ENCODE measurements around the gene MTMR2. TPM values are rescaled to one million over a fixed set of nuclear protein-coding genes. Genes with fewer than 3 reads are reported as not detected.

Gene MTMR2
- total and polyA plus RNA-seq, 9 of the 15 experiments (the other 6 are each of a cell fraction or from before 2014, with no cell fraction given) = 12.6 to 35.8 (median 25.2) TPM

DNA sequence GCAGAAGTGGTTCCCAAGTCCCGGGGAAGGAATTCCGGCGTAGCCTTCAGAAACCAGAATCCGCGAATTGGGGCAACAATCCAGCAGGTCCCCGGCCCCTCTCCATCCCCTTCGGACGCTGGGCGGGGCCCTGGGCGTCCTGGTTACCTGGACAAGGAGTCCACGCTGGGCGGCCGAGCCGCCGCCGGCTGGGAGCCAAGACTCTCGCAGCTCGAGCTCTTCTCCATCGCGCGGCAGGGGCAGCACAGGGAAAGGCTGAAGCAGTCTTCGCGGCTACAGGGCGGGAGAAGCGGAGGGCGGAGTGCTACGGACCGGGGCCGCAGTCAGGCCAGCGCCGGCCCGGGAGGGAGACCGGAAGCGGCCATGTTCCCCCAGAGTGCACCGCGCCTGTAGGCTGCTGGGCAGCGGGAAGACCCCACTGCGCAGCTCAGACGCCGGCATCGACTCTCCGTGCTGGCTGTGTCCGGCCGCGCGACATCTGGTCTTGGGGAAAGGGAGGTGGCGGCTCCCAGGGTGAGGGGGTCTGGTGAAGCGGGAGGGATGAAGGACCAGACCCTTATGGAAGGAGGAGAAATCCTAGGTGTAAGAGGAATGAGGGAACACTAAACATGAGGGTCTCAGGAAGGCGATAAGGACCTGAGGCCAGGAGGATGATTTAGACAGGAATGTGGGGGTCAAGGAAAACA lies at the start of gene MTMR2 (continued):
- TF ChIP-seq, protein P1, sequence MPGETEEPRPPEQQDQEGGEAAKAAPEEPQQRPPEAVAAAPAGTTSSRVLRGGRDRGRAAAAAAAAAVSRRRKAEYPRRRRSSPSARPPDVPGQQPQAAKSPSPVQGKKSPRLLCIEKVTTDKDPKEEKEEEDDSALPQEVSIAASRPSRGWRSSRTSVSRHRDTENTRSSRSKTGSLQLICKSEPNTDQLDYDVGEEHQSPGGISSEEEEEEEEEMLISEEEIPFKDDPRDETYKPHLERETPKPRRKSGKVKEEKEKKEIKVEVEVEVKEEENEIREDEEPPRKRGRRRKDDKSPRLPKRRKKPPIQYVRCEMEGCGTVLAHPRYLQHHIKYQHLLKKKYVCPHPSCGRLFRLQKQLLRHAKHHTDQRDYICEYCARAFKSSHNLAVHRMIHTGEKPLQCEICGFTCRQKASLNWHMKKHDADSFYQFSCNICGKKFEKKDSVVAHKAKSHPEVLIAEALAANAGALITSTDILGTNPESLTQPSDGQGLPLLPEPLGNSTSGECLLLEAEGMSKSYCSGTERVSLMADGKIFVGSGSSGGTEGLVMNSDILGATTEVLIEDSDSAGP (CRISPR knock-in tag; IDR thresholded peaks at IDR 0.05) = no peak
- TF ChIP-seq, protein P2, sequence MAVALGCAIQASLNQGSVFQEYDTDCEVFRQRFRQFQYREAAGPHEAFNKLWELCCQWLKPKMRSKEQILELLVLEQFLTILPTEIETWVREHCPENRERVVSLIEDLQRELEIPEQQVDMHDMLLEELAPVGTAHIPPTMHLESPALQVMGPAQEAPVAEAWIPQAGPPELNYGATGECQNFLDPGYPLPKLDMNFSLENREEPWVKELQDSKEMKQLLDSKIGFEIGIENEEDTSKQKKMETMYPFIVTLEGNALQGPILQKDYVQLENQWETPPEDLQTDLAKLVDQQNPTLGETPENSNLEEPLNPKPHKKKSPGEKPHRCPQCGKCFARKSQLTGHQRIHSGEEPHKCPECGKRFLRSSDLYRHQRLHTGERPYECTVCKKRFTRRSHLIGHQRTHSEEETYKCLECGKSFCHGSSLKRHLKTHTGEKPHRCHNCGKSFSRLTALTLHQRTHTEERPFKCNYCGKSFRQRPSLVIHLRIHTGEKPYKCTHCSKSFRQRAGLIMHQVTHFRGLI (CRISPR knock-in tag; IDR thresholded peaks at IDR 0.05) = peak; percentile 63; the same call in 1 of the 2 replicates
- no peak for TF ChIP-seq TCF7L2 (IDR thresholded peaks at IDR 0.05; ENCODE audit: low read depth, low read length)
- TF ChIP-seq ZBTB7A (IDR thresholded peaks at IDR 0.05; ENCODE audit: borderline replicate concordance, control insufficient read depth, low read depth, low read length) = peak; percentile 83
- TF ChIP-seq NFE2 (IDR thresholded peaks at IDR 0.05; ENCODE audit: low read depth) = peak; percentile 15; the same call in 1 of the 2 replicates
- peak; percentile 88; the same call in 1 of the 2 replicates for TF ChIP-seq GTF2E2 (tag; IDR thresholded peaks at IDR 0.05)
- peak; percentile 97 for TF ChIP-seq PHF8 (IDR thresholded peaks at IDR 0.05; ENCODE audit: borderline replicate concordance, low read length)
- TF ChIP-seq, protein P3, sequence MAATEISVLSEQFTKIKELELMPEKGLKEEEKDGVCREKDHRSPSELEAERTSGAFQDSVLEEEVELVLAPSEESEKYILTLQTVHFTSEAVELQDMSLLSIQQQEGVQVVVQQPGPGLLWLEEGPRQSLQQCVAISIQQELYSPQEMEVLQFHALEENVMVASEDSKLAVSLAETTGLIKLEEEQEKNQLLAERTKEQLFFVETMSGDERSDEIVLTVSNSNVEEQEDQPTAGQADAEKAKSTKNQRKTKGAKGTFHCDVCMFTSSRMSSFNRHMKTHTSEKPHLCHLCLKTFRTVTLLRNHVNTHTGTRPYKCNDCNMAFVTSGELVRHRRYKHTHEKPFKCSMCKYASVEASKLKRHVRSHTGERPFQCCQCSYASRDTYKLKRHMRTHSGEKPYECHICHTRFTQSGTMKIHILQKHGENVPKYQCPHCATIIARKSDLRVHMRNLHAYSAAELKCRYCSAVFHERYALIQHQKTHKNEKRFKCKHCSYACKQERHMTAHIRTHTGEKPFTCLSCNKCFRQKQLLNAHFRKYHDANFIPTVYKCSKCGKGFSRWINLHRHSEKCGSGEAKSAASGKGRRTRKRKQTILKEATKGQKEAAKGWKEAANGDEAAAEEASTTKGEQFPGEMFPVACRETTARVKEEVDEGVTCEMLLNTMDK (IDR thresholded peaks at IDR 0.05; ENCODE audit: borderline replicate concordance, insufficient read depth, low read depth, low read length, poor library complexity, severe bottlenecking) = no peak
- no peak for TF ChIP-seq KLF6 (CRISPR knock-in tag; IDR thresholded peaks at IDR 0.05; ENCODE audit: borderline replicate concordance)
- TF ChIP-seq LCOR (CRISPR knock-in tag; IDR thresholded peaks at IDR 0.05) = peak; percentile 82
- no peak for TF ChIP-seq ZNF311 (CRISPR knock-in tag; IDR thresholded peaks at IDR 0.05)
- TF ChIP-seq ZBTB11 (CRISPR knock-in tag; IDR thresholded peaks at IDR 0.05) = peak in 2 of 3 experiments; percentile 60 to 77; a peak in 3 of 6 replicates
- 0 out of 2 replicates have a peak, but pooled peaks have one; percentile 34 for TF ChIP-seq XRCC5 (IDR thresholded peaks at IDR 0.05; ENCODE audit: low read depth, low read length)
- TF ChIP-seq GTF2F1 (IDR thresholded peaks at IDR 0.05; ENCODE audit: low read depth, low read length) = peak; percentile 38; the same call in 1 of the 2 replicates
- peak; percentile 34; the same call in 1 of the 2 replicates for TF ChIP-seq SOX6 (IDR thresholded peaks at IDR 0.05)
